NCI-H2029 treated with DMSO at 0.1 percent for 48 hours (cell line): ENCODE data around the gene CLEC1A.
"Not testable (repeated sequence)": the region's sequence is repeated elsewhere in the genome, so short reads cannot be mapped to it uniquely, and the experiment has no call there.

Experiments
- DNase-seq: peaks from one replicate; lab custom pipeline; 2025; lab: John Stamatoyannopoulos, UW

CLEC1A gene

GRCh38 chr12:10052193-10052913 is 46.4 kb downstream of the CLEC1A start:
- no peak for DNase-seq

- no peak for DNase-seq
These were observed 50.3 kb downstream of the CLEC1A start for GRCh38 chr12:10048526-10048925.

DNA sequence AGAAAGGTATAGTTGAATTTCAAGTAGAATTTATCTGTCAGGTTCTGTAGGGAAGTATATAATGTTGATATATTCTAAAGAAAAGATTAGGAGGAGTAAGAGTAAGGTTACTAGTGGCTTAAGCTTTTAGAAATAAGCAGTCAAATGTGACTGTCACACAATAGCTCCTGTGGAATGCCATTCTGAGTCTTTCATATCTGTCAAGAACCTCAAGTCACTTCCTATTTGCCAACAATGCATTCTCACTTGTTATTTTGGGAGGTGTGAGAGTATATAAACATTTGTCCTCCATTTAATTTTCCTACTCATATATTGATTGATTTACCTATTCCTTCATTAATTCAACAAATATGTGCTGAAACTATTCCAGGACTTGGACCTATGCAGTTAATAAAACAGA is 56.6 kb downstream of the CLEC1A start:
- DNase-seq = no peak

- no peak for DNase-seq
These were observed 64.8 kb downstream of the CLEC1A start for GRCh38 chr12:10033783-10034545.

GRCh38 chr12:10031771-10032175 is 67.0 kb downstream of the CLEC1A start:
- DNase-seq = no peak

DNA sequence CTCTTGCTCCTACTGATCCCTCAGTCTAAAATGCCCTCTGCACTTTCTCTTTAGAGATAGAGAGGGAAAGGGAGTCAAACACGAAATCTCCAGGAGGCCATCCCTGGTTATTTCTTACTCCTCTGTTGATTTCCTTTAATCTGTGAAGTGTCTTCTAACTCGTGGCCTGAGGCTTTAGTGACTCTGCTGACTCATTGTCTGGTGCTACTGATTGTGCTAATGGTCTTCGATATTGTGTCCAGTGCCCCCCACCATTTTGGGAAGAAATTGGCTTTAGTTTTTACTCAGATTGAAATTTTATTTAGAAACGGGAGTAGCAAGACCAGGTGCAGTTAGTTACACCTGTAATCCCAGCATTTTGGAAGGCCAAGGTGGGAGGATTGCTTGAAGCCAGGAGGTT is 67.5 kb downstream of the CLEC1A start:
- DNase-seq = no peak

DNA sequence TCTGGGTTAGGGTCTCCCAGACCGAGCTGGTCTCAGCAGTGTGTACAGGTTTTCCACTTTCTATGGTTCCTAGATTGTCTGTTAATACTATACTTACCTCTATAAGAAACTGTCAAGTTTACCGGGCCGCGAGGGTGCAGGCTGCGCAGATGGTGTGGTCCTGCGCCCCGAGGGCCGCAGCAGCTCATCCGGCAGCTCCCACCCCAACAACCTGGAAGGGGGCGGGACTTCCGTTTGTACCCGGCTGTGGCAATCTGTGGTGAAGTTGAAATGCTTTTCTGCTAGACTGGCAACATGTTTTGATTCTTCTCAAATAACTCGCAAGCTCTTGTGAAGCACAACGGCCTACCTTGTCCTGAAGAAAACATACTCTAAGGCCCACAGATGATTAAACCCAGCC is 68.3 kb downstream of the CLEC1A start, which contains the start of gene CLEC9A:
TSS of gene CLEC9A (plus strand) at position 237 of the 400 bp plus-strand sequence. CDS start 22,006 bp downstream, outside the sequence.
- DNase-seq = no peak

- DNase-seq = no peak
These were observed 71.1 kb downstream of the CLEC1A start for GRCh38 chr12:10027721-10028120.

DNA sequence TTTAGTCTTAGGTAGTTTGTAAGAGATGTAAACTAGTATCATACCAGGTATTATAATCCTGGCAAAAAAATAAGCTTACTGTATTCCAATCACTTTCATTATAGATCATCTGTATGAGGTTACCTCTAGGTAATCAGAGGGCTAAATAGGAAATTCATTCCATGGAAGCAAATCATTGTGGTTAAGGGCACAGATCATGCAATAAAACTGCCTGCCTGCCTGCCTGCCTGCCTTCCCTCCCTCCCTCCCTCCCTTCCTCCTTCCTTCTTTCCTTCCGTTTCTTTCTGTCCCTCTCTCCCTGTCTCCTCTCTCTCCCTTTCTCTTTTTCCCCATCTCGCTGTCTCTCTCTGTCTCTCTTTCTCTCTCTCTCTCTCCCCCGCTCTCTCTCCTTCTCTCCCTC is 71.5 kb downstream of the CLEC1A start:
- no peak for DNase-seq

GRCh38 chr12:10026666-10027065 is 72.1 kb downstream of the CLEC1A start:
- DNase-seq = not testable (repeated sequence)

- no peak for DNase-seq
These were observed 73.5 kb downstream of the CLEC1A start for GRCh38 chr12:10025236-10025635.

DNA sequence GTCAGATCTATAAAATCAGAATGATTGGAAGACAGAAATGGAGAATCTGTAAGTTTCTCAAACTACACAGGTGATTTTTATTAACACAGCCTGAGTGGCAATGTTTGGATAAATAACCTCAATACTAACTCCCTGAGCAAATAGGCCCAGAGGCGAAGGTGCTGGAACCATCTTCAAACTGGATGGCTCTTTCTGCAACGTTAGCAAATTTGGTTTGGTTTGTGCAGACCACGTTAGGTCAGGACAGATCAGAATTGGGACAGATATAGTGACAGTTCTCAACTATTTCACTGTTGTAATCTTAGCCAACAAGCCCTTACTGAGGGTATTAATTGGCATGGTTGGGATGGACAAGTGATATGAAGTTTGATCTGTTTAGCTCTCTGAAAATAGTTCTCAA is 77.4 kb downstream of the CLEC1A start:
- DNase-seq = no peak
